OCI-LY7 (cell line): ENCODE results near the gene TRIM33. TPM values are rescaled to one million over a fixed set of nuclear protein-coding genes. Genes with fewer than 3 reads are reported as not detected.

Experiments
- BruUV-seq: library from RNA; stranded (reverse); fragments of 400-500 nt; replicated peaks from 2 replicates; lab custom pipeline; 2021; lab: Mats Ljungman, UMichigan
- CTCF ChIA-PET: fragments of 300-600 bp; sonication (Branson Sonifier 250); formaldehyde crosslinking; loops from one replicate; lab custom pipeline; 2022; ENCODE audit warnings: antibody characterized with exemption; ENCODE audit not compliant: unreplicated experiment; lab: Charles Lee
- POLR2A ChIA-PET: fragments of 300-600 bp; sonication (Branson Sonifier 250); formaldehyde crosslinking; loops from one replicate; lab custom pipeline; 2022; ENCODE audit warnings: antibody characterized with exemption; lab: Charles Lee
- DNase-seq: peaks from one replicate; pipeline ENCODE4 v3.0.0-alpha.2; 2015; ENCODE audit warnings: low spot score
- H2AFZ ChIP-seq: fragments of 200-600 bp; sonication (generic), shearing (Covaris generic); 2 replicates; pipeline ENCODE4 v1.6.1; 2014; ENCODE audit warnings: mild to moderate bottlenecking, antibody characterized with exemption, low read length, moderate library complexity
- H3K27ac ChIP-seq: fragments of 200-600 bp; sonication (generic); 2 replicates; pipeline ENCODE4 v1.5.1; 2014; ENCODE audit warnings: mixed run types, low read depth, mild to moderate bottlenecking, moderate library complexity, low read length, inconsistent platforms; ENCODE audit not compliant: poor library complexity, severe bottlenecking
- H3K36me3 ChIP-seq: fragments of 200-600 bp; sonication (generic); 2 replicates; pipeline ENCODE4 v1.6.1; 2014; ENCODE audit warnings: mild to moderate bottlenecking, antibody characterized with exemption, low read length, moderate library complexity, mixed read lengths; ENCODE audit not compliant: insufficient read depth
- H3K4me1 ChIP-seq: fragments of 200-600 bp; sonication (generic); 2 replicates; pipeline ENCODE4 v1.5.1; 2014; ENCODE audit warnings: mild to moderate bottlenecking, low read length; ENCODE audit not compliant: insufficient read depth, poor library complexity, severe bottlenecking
- H3K4me2 ChIP-seq: fragments of 200-600 bp; sonication (generic); 2 replicates; pipeline ENCODE4 v1.6.1; 2014; ENCODE audit warnings: mild to moderate bottlenecking, low read length
- H3K4me3 ChIP-seq: fragments of 200-600 bp; sonication (generic); 2 replicates; pipeline ENCODE4 v1.5.1; 2014; ENCODE audit warnings: mild to moderate bottlenecking, low read depth, low read length; ENCODE audit not compliant: poor library complexity, severe bottlenecking
- H3K79me2 ChIP-seq: fragments of 200-600 bp; sonication (generic); 2 replicates; pipeline ENCODE4 v1.6.1; 2016; ENCODE audit warnings: low read depth, mild to moderate bottlenecking, low read length, moderate library complexity, mixed read lengths; ENCODE audit not compliant: insufficient read depth
- H3K9me2 ChIP-seq: fragments of 200-600 bp; sonication (generic); 2 replicates; pipeline ENCODE4 v1.6.1; 2016; ENCODE audit warnings: mild to moderate bottlenecking, low read length, mixed read lengths; ENCODE audit not compliant: insufficient read depth
- H3K9me3 ChIP-seq: fragments of 200-600 bp; sonication (generic); 2 replicates; pipeline ENCODE4 v1.6.1; 2014; ENCODE audit warnings: mild to moderate bottlenecking, mixed run types, low read length, mixed read lengths
- H4K20me1 ChIP-seq: fragments of 200-600 bp; sonication (generic); 2 replicates; pipeline ENCODE4 v1.6.1; 2014; ENCODE audit warnings: mild to moderate bottlenecking, antibody characterized with exemption, low read length, moderate library complexity, mixed read lengths; ENCODE audit not compliant: insufficient read depth
- CTCF ChIP-seq: fragments of 200-600 bp; sonication (generic); conservative IDR thresholded peaks from 2 replicates; pipeline ENCODE4 v1.5.1; 2014; ENCODE audit warnings: mild to moderate bottlenecking, antibody characterized with exemption, low read length, moderate library complexity, mixed read lengths
- EZH2phosphoT487 ChIP-seq: fragments of 200-600 bp; sonication (generic); IDR thresholded peaks from 2 replicates; pipeline ENCODE4 v1.6.1; 2018; ENCODE audit warnings: low read depth, borderline replicate concordance, mild to moderate bottlenecking, mixed run types, antibody characterized with exemption, low read length, moderate library complexity, mixed read lengths
- intact Hi-C: fragments of 100-400 bp; cut with micrococcal nuclease; formaldehyde crosslinking; loops from one replicate; pipeline ENCODE4 v1.10.0; 2022; ENCODE audit not compliant: unreplicated experiment
- total RNA-seq, 2 experiments: library from RNA; depleted of rRNA in 1 of 2; stranded (reverse); fragments of >200 nt in 1 of 2; shearing (Covaris generic) in 1 of 2; gene quantifications; 2 replicates each; pipeline ENCODE4 v1.2.3, GENCODE V29; 2014 to 2022

The TRIM33 gene
- total RNA-seq, 2 experiments from 2014 or later: 43.0 to 44.7 TPM

- ChIA-PET POLR2A (interaction anchor here (0.6 to 0.7 kb wide), 2 partner anchors 71 to 342 kb away, joined by 3 read pairs; no protein-coding TSS in a partner anchor), CTCF (no interaction called here)
- Histone ChIP-seq H3K27ac (no peak overlapping the region), H3K36me3 (peaks cover 40% of the 10 kb centered on the region), H3K4me1 (peaks cover 3% of the 10 kb centered on the region), H3K79me2 (no peaks in the 10 kb centered on the region; the same call in 1 of the 2 replicates), H2AFZ (no peak overlapping the region), H3K9me3 (no peaks in the 10 kb centered on the region), H3K4me3 (no peak overlapping the region), H3K4me2 (no peak overlapping the region), H3K9me2 (no peaks in the 10 kb centered on the region), H4K20me1 (no peaks in the 10 kb centered on the region)
- no peak for DNase-seq
- no TSS peak for BruUV-seq
- TF ChIP-seq EZH2phosphoT487: no peak
- TF ChIP-seq CTCF: no peak
- intact Hi-C loops: loop anchor here (2.0 kb wide), 1 partner anchor 14 kb away; no protein-coding TSS in a partner anchor
These were observed 74.2 kb downstream of the TRIM33 start for GRCh38 chr1:114436799-114437198.

GRCh38 chr1:114435088-114435715 lies 75.8 kb downstream of the TRIM33 start:
- ChIA-PET CTCF (no interaction called here), POLR2A (no interaction called here)
- no peak for DNase-seq
- no peaks in the 10 kb centered on the region; the same call in 1 of the 2 replicates for H3K79me2 ChIP-seq
- no peak overlapping the region for H3K4me3 ChIP-seq
- TF ChIP-seq CTCF (no peak), EZH2phosphoT487 (no peak)
- H3K9me3 ChIP-seq: no peaks in the 10 kb centered on the region
- BruUV-seq: no TSS peak
- no peaks in the 10 kb centered on the region for H4K20me1 ChIP-seq
- no peaks in the 10 kb centered on the region for H3K9me2 ChIP-seq
- H3K4me2 ChIP-seq: no peak overlapping the region
- intact Hi-C loops: no loop called here
- H2AFZ ChIP-seq: no peak overlapping the region
- peaks cover 39% of the 10 kb centered on the region for H3K36me3 ChIP-seq
- peaks cover 11% of the 10 kb centered on the region for H3K4me1 ChIP-seq
- no peak overlapping the region for H3K27ac ChIP-seq

GRCh38 chr1:114431026-114431425 lies 80.0 kb downstream of the TRIM33 start:
- Histone ChIP-seq H4K20me1 (no peaks in the 10 kb centered on the region), H3K4me3 (no peak overlapping the region), H3K27ac (peak overlapping the region; percentile 19), H3K9me2 (no peaks in the 10 kb centered on the region), H3K4me2 (0 out of 2 replicates have a peak overlapping the region, but pooled peaks have one; percentile 13), H3K79me2 (no peaks in the 10 kb centered on the region; the same call in 1 of the 2 replicates), H3K4me1 (peaks cover 11% of the 10 kb centered on the region), H3K9me3 (no peaks in the 10 kb centered on the region), H2AFZ (no peak overlapping the region), H3K36me3 (peaks cover 57% of the 10 kb centered on the region)
- POLR2A ChIA-PET: interaction anchor here (0.6 to 1.3 kb wide), 4 partner anchors 10 to 36 kb away, joined by 3 to 5 read pairs (median 4); no protein-coding TSS in a partner anchor
- TF ChIP-seq EZH2phosphoT487 (no peak), CTCF (no peak)
- no TSS peak for BruUV-seq
- intact Hi-C loops: no loop called here
- CTCF ChIA-PET: no interaction called here
- DNase-seq: no peak
